Activated CD4-positive, alpha-beta T cell treated with anti-CD3 and anti-CD28 coated beads for 36 hours (primary cell): ENCODE data around the gene FOXP2. TPM values are rescaled to one million over a fixed set of nuclear protein-coding genes. Genes with fewer than 3 reads are reported as not detected.

ENCODE experiments used
- ATAC-seq: fragments of 200-7000 bp; cut with Tn5 transposase; one replicate; pipeline ENCODE4 v1.10.0; 2021; ENCODE audit warnings: mild to moderate bottlenecking, moderate library complexity
- CTCF ChIA-PET: fragments of 350-600 bp; sonication (Branson Sonifier 250); formaldehyde crosslinking; loops from one replicate; lab custom pipeline; 2021; ENCODE audit warnings: antibody characterized with exemption; lab: Charles Lee
- POLR2A ChIA-PET: fragments of 350-600 bp; sonication (Branson Sonifier 250); formaldehyde crosslinking; loops from one replicate; lab custom pipeline; 2021; ENCODE audit warnings: antibody characterized with exemption, inconsistent platforms; lab: Charles Lee
- DNase-seq: peaks from one replicate; pipeline ENCODE4 v3.0.0-alpha.2; 2020
- H3K27ac Mint-ChIP-seq: one replicate; pipeline ENCODE4 v1.8.0; 2021; ENCODE audit warnings: mixed read lengths
- H3K27me3 Mint-ChIP-seq: one replicate; pipeline ENCODE4 v1.8.0; 2021; ENCODE audit warnings: mixed read lengths
- H3K36me3 Mint-ChIP-seq: one replicate; pipeline ENCODE4 v1.8.0; 2021; ENCODE audit warnings: low read depth, mixed read lengths
- H3K4me1 Mint-ChIP-seq: one replicate; pipeline ENCODE4 v1.8.0; 2021; ENCODE audit warnings: mixed read lengths
- H3K4me3 Mint-ChIP-seq: one replicate; pipeline ENCODE4 v1.8.0; 2021; ENCODE audit warnings: mild to moderate bottlenecking, moderate library complexity, mixed read lengths
- H3K9me3 Mint-ChIP-seq: one replicate; pipeline ENCODE4 v1.8.0; 2021; ENCODE audit warnings: low read depth, mixed read lengths
- intact Hi-C, 2 experiments: fragments of 100-400 bp; cut with DNase I in 1 of 2; cut with micrococcal nuclease in 1 of 2; formaldehyde crosslinking; loops; one replicate each; pipeline versions ENCODE4 v1.14.2 to v1.15.1; 2022 to 2024; cut with DNase I, micrococcal nuclease
- total RNA-seq, 2 experiments: library from RNA; stranded (reverse); gene quantifications; one replicate each; pipeline ENCODE4 v1.2.3, GENCODE V29; 2021

The FOXP2 gene
- total RNA-seq, 2 experiments from 2014 or later, result not detected

GRCh38 chr7:114700247-114700928 is 285.8 kb downstream of the FOXP2 start:
- Mint-ChIP-seq H3K27me3 (peaks cover 9% of the 10 kb centered on the region), H3K9me3 (no peaks in the 10 kb centered on the region), H3K4me3 (no peak overlapping the region), H3K36me3 (no peaks in the 10 kb centered on the region), H3K27ac (no peak overlapping the region), H3K4me1 (no peaks in the 10 kb centered on the region)
- ATAC-seq, result no peak
- CTCF ChIA-PET, result interaction anchor here (1.0 kb wide), 1 partner anchor 10 kb away, joined by 3 read pairs; no protein-coding TSS in a partner anchor
- DNase-seq, result no peak
- intact Hi-C loops, result no loop called here
- POLR2A ChIA-PET, result no interaction called here

GRCh38 chr7:114703677-114704076 is 289.1 kb downstream of the FOXP2 start:
- Mint-ChIP-seq H3K9me3 (no peaks in the 10 kb centered on the region), H3K36me3 (no peaks in the 10 kb centered on the region), H3K27me3 (peaks cover 6% of the 10 kb centered on the region), H3K4me3 (no peak overlapping the region), H3K27ac (no peak overlapping the region), H3K4me1 (no peaks in the 10 kb centered on the region)
- ChIA-PET CTCF (no interaction called here), POLR2A (no interaction called here)
- intact Hi-C loops, result no loop called here
- ATAC-seq (no peak), DNase-seq (peak; percentile 22)

GRCh38 chr7:114708646-114709045 is 294.0 kb downstream of the FOXP2 start:
- intact Hi-C loops, result no loop called here
- Mint-ChIP-seq H3K36me3 (no peaks in the 10 kb centered on the region), H3K27ac (no peak overlapping the region), H3K4me3 (no peak overlapping the region), H3K4me1 (no peaks in the 10 kb centered on the region), H3K9me3 (no peaks in the 10 kb centered on the region), H3K27me3 (peaks cover 6% of the 10 kb centered on the region)
- ChIA-PET POLR2A (no interaction called here), CTCF (no interaction called here)
- ATAC-seq, result no peak
- no peak for DNase-seq

- no peaks in the 10 kb centered on the region for H3K4me1 Mint-ChIP-seq
- CTCF ChIA-PET, result interaction anchor here (1.0 kb wide), 1 partner anchor 12 kb away, joined by 3 read pairs; no protein-coding TSS in a partner anchor
- H3K4me3 Mint-ChIP-seq, result no peak overlapping the region
- H3K9me3 Mint-ChIP-seq, result no peaks in the 10 kb centered on the region
- ATAC-seq, result no peak
- H3K27ac Mint-ChIP-seq, result no peak overlapping the region
- peaks cover 9% of the 10 kb centered on the region for H3K27me3 Mint-ChIP-seq
- DNase-seq, result no peak
- POLR2A ChIA-PET, result no interaction called here
- intact Hi-C loops, result no loop called here
- H3K36me3 Mint-ChIP-seq, result no peaks in the 10 kb centered on the region
Observed at GRCh38 chr7:114710499-114710898, 295.9 kb downstream of the FOXP2 start.

- DNase-seq (no peak), ATAC-seq (no peak)
- CTCF ChIA-PET, result no interaction called here
- H3K27ac Mint-ChIP-seq, result no peak overlapping the region
- peaks cover 6% of the 10 kb centered on the region for H3K27me3 Mint-ChIP-seq
- POLR2A ChIA-PET, result no interaction called here
- intact Hi-C loops, result no loop called here
- H3K36me3 Mint-ChIP-seq, result no peaks in the 10 kb centered on the region
- H3K4me3 Mint-ChIP-seq, result no peak overlapping the region
- H3K9me3 Mint-ChIP-seq, result no peaks in the 10 kb centered on the region
- H3K4me1 Mint-ChIP-seq, result peaks cover 3% of the 10 kb centered on the region
Observed at GRCh38 chr7:114711241-114711640, 296.6 kb downstream of the FOXP2 start.

- Mint-ChIP-seq H3K9me3 (no peaks in the 10 kb centered on the region), H3K4me3 (no peak overlapping the region), H3K4me1 (peaks cover 7% of the 10 kb centered on the region), H3K36me3 (no peaks in the 10 kb centered on the region), H3K27me3 (peaks cover 5% of the 10 kb centered on the region), H3K27ac (no peak overlapping the region)
- ChIA-PET CTCF (no interaction called here), POLR2A (no interaction called here)
- peak; percentile 19 for DNase-seq
- intact Hi-C loops, result loop anchor here in 1 of 2 experiments (5.0 kb wide), 1 partner anchor 71 kb away; no protein-coding TSS in a partner anchor
- peak; percentile 81 for ATAC-seq
Observed at GRCh38 chr7:114715907-114716306, 301.3 kb downstream of the FOXP2 start.

GRCh38 chr7:114718861-114719260 is 304.2 kb downstream of the FOXP2 start:
- Mint-ChIP-seq H3K9me3 (no peaks in the 10 kb centered on the region), H3K4me3 (no peak overlapping the region), H3K36me3 (no peaks in the 10 kb centered on the region), H3K27me3 (peaks cover 9% of the 10 kb centered on the region), H3K27ac (no peak overlapping the region), H3K4me1 (peaks cover 7% of the 10 kb centered on the region)
- DNase-seq, result peak; percentile 27
- CTCF ChIA-PET, result no interaction called here
- peak; percentile 49 for ATAC-seq
- intact Hi-C loops, result loop anchor here (2.0 to 5.0 kb wide), 2 partner anchors 68 to 114 kb away; no protein-coding TSS in a partner anchor
- POLR2A ChIA-PET, result no interaction called here

- POLR2A ChIA-PET, result no interaction called here
- CTCF ChIA-PET, result interaction anchor here (1.1 kb wide), 1 partner anchor 8 kb away, joined by 3 read pairs; no protein-coding TSS in a partner anchor
- Mint-ChIP-seq H3K36me3 (no peaks in the 10 kb centered on the region), H3K4me3 (no peak overlapping the region), H3K27ac (no peak overlapping the region), H3K27me3 (peaks cover 15% of the 10 kb centered on the region), H3K9me3 (no peaks in the 10 kb centered on the region), H3K4me1 (peaks cover 6% of the 10 kb centered on the region)
- DNase-seq (no peak), ATAC-seq (no peak)
- intact Hi-C loops, result no loop called here
Observed at GRCh38 chr7:114720725-114721124, 306.1 kb downstream of the FOXP2 start.

GRCh38 chr7:114722562-114722961 is 307.9 kb downstream of the FOXP2 start:
- DNase-seq (no peak), ATAC-seq (no peak)
- H3K4me1 Mint-ChIP-seq, result peaks cover 4% of the 10 kb centered on the region
- intact Hi-C loops, result no loop called here
- ChIA-PET POLR2A (no interaction called here), CTCF (interaction anchor here (0.7 kb wide), 1 partner anchor 13 kb away, joined by 3 read pairs; no protein-coding TSS in a partner anchor)
- no peak overlapping the region for H3K4me3 Mint-ChIP-seq
- H3K27ac Mint-ChIP-seq, result no peak overlapping the region
- no peaks in the 10 kb centered on the region for H3K36me3 Mint-ChIP-seq
- H3K9me3 Mint-ChIP-seq, result no peaks in the 10 kb centered on the region
- peaks cover 17% of the 10 kb centered on the region for H3K27me3 Mint-ChIP-seq

GRCh38 chr7:114723308-114723707 is 308.7 kb downstream of the FOXP2 start:
- H3K4me1 Mint-ChIP-seq, result peaks cover 4% of the 10 kb centered on the region

GRCh38 chr7:114740095-114740494 is 325.5 kb downstream of the FOXP2 start:
- H3K27me3 Mint-ChIP-seq, result peaks cover 8% of the 10 kb centered on the region
- no peak overlapping the region for H3K4me3 Mint-ChIP-seq
- intact Hi-C loops, result no loop called here
- ATAC-seq (no peak), DNase-seq (no peak)
- no peak overlapping the region for H3K27ac Mint-ChIP-seq
- ChIA-PET CTCF (interaction anchor here (0.7 kb wide), 1 partner anchor 149 kb away, joined by 4 read pairs; no protein-coding TSS in a partner anchor), POLR2A (interaction anchor here (0.6 kb wide), 1 partner anchor 66 kb away, joined by 3 read pairs; no protein-coding TSS in a partner anchor)
- H3K36me3 Mint-ChIP-seq, result no peaks in the 10 kb centered on the region
- H3K9me3 Mint-ChIP-seq, result no peaks in the 10 kb centered on the region
- no peaks in the 10 kb centered on the region for H3K4me1 Mint-ChIP-seq

More at GRCh38 chr7:114723308-114723707, 308.7 kb downstream of the FOXP2 start:
- Mint-ChIP-seq H3K27me3 (peaks cover 17% of the 10 kb centered on the region), H3K27ac (no peak overlapping the region), H3K4me3 (no peak overlapping the region), H3K9me3 (no peaks in the 10 kb centered on the region), H3K36me3 (no peaks in the 10 kb centered on the region)
- ATAC-seq (no peak), DNase-seq (no peak)
- POLR2A ChIA-PET, result no interaction called here
- CTCF ChIA-PET, result no interaction called here
- intact Hi-C loops, result no loop called here

- no peaks in the 10 kb centered on the region for H3K9me3 Mint-ChIP-seq
- no peak for ATAC-seq
- H3K27ac Mint-ChIP-seq, result no peak overlapping the region
- POLR2A ChIA-PET, result no interaction called here
- CTCF ChIA-PET, result no interaction called here
- no peaks in the 10 kb centered on the region for H3K36me3 Mint-ChIP-seq
- intact Hi-C loops, result no loop called here
- no peak overlapping the region for H3K4me3 Mint-ChIP-seq
- peaks cover 8% of the 10 kb centered on the region for H3K27me3 Mint-ChIP-seq
- DNase-seq, result no peak
- H3K4me1 Mint-ChIP-seq, result no peaks in the 10 kb centered on the region
Observed at GRCh38 chr7:114740941-114741340, 326.3 kb downstream of the FOXP2 start.
